ENCODE measurements around the gene ZNF519. TPM values are rescaled to one million over a fixed set of nuclear protein-coding genes. Genes with fewer than 3 reads are reported as not detected.
"Not testable (repeated sequence)": the region's sequence is repeated elsewhere in the genome, so short reads cannot be mapped to it uniquely, and the experiment has no call there.

ZNF519 gene
- total RNA-seq, 1 donor from 2014 or later, result 13.7 TPM

DNA sequence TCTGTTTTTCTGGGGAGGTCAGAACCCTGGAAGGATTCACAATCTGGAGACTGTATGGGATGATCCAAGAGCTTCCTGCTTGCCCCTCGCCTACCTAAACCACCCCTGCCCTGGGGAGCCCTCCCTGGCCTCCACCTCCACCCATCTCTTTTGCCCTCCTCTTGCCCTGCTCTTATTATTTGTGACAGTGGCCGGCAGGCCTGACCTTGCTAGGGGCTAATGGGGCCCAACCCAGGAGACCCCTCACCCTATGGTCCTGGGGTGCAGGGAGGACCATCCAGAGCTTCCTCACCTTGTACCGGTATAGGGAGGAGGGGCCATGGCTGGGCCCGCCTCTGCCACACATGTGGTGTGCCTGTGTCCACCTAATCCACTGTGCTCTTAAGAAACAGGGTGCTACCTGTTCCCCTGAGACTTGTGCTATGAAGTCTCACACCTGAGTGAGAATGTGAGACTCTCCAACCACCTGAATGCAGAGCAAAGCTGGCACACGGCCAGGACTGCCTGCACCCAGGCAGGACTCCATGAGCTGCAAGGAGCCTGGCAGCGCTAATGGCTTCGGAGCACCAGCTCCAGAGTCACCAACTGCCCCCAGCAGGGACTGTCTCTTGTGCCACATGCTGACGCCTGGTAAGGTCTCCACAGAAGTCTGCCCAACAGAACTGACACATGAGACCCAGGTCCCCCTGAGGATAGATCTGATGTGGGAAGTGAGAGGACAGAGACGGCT is 17.1 kb upstream of the ZNF519 start:
- ATAC-seq; intact Hi-C loops (cut with DNase I); DNase-seq (ENCODE audit: low spot score): not testable (repeated sequence)

DNA sequence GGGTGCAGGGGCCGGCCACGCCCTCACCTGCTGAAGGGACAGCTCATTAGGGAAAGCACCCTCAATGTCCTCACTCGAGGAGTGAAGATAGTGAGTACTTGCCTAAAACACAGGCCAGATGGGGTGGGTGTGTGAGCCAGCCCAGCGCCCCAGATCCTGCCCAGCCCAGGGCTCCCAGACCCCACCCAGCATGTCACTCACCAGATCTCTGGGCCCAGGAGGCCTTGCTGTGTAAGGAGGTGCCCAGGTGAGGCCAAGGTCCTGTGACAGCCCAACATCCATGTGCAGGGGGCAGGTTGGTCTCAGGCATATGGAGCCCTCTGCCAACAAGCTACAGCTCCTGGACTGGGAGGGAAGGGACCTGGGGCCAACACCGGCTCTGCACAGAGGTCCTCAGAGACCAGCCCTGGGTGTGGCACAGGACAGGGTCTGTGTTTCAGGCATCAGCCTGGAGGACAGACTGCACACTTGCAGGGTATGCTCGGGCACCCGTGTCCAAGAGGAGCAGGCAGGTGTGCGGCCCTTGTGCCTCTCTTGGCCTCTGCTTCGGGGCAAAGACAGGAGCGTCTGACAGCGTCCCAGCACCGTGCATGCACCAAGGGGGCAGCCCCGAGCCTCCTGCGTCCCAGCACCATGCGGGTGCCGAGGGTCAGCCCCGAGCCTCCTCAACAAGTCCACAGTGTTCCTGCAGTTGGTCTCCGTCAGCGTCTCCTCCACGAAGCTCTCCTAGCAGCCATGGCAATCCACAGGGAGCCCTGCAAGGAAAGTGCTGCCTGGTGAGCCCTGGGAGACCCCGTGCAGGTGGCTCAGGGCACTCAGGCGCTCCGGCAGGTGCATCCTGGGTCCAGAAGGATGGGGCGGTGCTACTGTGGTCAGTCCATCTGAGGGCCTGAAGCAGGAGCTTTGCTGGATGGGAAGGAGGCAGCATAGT is 16.0 kb upstream of the ZNF519 start:
- intact Hi-C loops (cut with DNase I); ATAC-seq: not testable (repeated sequence)

DNA sequence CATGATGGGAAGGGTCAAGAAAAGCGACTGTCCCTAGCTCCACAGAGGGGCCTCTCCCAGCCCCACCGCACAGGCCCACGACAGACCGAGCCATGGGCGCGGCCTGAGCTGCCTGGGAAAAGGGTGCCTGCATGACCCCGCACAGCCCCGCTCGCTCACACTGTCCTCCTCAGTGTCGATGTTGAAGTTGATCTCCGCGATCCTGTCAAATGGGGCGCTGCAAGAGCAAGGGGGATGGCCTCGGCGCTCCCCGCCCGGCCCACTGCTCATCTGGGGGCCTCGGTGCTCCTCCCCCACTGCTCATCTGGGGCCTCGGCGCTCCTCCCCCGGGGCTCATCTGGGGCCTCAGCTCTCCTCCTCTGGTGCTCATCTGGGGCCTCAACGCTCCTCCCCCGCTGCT is 14.5 kb upstream of the ZNF519 start:
- DNase-seq (ENCODE audit: low spot score); ATAC-seq; intact Hi-C loops (cut with DNase I): not testable (repeated sequence)

More for the DNA sequence above, 16.0 kb upstream of the ZNF519 start:
- not testable (repeated sequence) for DNase-seq (ENCODE audit: low spot score)

DNA sequence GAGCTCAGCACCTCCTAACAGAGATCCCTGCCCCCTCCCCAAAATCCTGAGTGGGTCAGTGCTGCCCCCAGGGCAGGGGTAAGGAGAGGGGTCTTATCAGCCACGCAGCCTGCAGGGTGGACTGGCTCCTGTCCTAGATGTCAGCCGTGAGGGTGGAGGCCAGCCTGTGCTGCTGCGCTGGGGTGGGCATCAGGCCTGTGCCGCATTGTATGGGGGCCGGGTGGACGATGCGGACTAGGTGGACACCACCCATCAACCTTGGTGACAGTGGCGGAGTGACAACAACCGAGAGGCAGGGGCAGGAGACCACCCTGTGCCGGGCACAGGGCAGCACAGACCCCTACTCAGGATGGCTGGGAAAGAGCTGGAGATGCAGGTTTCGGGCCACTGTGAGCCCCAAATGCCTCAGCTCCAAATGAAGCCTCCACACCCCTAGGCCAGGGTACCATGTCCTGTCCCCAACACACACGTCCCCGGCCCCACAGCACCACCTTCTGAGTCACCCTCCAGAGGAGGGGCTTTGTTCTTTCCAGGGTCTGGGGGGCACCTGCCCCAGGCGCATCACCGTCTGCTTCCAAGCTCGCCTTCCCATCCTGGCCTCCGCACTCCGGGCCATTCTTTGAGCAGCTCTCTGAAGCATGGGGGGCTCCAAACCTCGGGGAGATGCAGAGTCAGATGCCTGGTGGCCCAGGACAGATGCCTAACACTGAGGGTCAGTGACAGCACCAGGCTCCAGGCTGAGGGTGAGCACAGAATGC is 13.5 kb upstream of the ZNF519 start:
- intact Hi-C loops (cut with DNase I); ATAC-seq; DNase-seq (ENCODE audit: low spot score): not testable (repeated sequence)

DNA sequence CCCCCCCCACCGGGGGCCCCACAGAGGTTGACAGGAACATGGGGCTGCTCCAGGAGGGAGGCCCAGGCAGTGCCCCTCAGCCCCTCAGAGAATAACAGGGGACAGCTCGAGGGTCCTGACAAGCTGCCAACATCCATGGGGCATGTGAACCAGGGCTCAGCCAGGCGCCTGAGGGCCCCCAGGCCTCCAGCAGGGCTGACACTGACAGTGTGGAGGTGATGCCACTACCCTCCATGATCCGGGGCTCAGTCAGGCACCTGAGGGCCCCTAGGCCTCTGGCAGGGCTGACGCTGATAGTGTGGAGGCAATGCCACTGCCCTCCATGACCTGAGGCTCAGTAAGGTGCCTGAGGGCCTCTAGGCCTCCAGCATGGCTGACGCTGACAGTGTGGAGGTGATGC is 12.8 kb upstream of the ZNF519 start:
- ATAC-seq; DNase-seq (ENCODE audit: low spot score); intact Hi-C loops (cut with DNase I): not testable (repeated sequence)

DNA sequence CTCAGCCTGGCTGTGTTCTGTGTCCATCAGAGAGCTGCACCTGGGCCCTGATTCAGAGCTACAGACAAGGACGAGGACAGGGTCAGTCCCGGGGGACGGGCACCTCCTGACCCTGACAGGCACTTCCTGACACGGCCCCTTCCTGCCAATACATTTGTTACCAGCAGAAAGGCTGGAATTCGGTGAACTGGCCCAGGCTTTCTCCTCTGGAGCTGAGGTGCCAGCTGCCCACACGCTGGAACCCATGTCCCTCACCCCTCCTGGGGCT is 12.3 kb upstream of the ZNF519 start:
- intact Hi-C loops (cut with DNase I), result no loop called here
- ATAC-seq (no peak), DNase-seq (ENCODE audit: low spot score) (no peak)

DNA sequence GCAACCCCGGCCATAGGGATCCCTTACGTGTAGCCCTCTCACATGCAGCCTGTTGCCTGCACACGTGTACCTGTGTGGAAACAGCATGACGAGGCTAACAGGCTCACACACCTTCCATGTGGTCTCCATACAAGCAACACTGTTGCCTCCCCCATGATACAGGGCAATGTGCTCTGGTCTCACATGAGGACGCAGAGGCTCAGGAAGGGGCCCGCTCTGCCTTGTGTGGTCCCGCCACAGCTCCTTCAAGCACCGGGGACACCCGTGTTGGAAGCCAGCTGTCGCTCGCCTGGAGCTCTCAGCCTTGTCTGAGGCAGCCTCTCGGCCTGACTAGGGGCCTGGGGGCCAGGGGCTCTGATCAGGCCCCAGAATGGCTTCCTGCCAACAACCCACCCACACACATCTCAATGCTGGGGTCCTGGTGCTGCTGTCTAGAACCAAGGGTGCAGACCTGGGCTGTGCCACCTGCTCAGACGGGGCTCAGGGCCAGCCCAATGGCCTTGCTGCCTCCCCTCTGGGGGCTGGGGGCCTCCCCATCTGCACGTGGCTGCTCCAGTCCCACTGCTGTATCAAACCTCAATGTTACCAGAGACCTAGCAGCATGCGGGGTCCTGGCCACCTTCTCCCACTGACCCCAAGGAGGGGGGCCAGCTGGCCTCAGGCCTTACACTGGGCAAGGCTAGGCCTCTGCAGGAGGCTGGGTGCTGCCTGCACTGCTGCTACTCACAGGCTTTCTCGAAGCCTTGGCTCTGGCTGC is 11.8 kb upstream of the ZNF519 start:
- DNase-seq (ENCODE audit: low spot score); ATAC-seq; intact Hi-C loops (cut with DNase I): not testable (repeated sequence)

DNA sequence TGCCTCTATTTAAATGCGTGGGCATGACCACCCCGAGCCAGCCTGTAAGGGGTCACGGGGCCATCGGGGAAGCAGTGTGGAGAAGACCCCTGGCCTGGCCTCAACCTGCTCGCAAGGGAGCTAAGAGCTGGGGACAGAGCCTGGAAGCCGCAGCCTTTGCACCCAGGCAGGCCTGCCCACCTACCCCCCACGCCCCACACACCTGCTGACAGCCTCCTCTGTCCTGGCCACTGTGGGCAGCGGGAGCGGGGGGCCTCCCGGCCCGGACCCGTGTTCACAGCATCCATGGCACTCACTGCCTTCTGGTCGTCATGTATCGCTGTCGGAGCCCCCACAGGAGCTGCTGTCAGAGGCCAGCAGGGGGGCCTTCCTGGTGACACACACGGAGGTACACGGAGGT is 11.2 kb upstream of the ZNF519 start:
- intact Hi-C loops (cut with DNase I); DNase-seq (ENCODE audit: low spot score); ATAC-seq: not testable (repeated sequence)

DNA sequence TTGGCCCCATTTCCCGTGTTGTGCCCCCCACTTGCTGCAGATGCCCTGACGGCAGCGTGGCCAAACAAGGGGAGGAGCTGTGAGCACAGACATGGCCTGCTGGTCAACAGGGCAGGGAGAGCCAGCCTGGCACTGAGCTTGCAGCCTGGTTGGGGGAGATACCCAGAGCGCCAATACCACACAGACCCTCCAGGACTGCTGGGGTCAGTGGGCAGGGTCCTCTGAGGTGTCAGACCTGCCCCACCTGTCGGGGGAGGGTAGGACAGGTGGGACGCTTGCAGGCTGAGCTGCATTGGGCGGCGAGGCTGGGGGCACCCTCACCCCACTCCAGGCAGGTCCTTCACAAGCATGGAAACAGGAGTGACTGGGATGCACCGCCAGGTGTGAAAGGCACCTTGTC is 9.9 kb upstream of the ZNF519 start:
- ATAC-seq, result peak; percentile 22
- intact Hi-C loops (cut with DNase I); DNase-seq (ENCODE audit: low spot score): not testable (repeated sequence)

DNA sequence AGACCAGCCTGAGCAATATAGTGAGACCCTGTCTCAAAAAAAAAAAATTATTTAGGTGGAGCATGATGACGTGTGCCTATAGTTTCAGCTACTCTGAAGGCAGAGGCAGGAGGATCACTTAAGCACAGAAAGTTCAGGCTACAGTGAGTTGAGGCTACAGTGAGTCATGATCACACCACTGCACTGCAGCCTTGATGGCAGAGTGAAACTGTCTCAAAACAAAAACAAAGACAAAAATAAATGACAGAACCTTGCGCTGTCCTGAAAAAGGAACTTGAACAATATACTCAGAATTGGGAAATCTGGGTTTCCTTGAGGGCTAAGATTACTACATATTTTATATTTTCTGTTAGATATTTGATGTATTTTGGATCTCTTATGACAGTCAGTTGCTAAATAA is 7.3 kb upstream of the ZNF519 start:
- ATAC-seq; DNase-seq (ENCODE audit: low spot score); intact Hi-C loops (cut with DNase I): not testable (repeated sequence)

DNA sequence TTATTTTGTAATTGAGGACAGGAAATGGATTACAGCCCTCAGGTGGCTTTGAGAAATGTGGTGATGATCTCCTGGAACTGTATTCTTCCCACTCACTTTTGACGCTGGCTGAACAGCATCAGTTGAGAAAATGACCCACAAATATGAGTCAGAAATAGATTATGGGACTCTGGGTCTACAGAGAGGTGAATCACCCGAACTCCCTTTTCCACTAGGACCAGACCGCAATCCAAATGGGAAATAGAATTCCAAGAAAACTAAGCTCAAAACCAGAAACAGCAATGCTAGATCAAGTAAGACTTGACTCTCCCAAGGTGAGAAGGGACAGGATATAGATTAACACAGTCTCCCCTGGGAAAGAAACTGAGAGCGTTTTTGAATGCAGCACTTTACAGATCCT is 5.7 kb upstream of the ZNF519 start:
- DNase-seq (ENCODE audit: low spot score); ATAC-seq; intact Hi-C loops (cut with DNase I): not testable (repeated sequence)

DNA sequence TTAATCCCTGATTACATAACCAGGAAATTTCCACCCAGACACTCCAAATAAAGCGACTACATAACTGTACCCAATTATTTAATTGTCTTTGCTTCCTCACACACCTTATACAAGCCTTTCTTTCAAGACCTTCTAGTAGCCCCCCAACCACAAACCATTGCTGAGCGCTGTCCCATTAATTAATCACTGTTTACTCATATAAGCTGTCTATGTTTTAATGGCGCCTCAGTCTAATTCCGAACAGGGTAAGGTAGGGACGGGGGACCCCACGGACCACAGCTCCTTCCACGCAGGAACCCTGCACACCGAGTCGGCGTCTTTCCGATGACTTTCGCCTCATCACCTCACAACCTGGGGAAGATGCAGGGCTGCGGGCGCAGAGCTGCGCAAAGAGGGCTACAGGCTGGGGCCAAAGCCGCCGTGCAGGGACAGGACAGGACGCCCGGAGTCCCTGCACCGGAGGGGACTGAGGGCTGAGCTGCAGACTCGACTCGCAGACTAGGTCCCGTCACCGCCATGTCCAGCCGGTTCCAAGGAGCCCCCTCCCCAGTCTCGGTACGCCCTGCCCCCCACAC is 452 bp downstream of the ZNF519 start:
- peak; percentile 60 for ATAC-seq
- intact Hi-C loops (cut with DNase I), result not testable (repeated sequence)

DNA sequence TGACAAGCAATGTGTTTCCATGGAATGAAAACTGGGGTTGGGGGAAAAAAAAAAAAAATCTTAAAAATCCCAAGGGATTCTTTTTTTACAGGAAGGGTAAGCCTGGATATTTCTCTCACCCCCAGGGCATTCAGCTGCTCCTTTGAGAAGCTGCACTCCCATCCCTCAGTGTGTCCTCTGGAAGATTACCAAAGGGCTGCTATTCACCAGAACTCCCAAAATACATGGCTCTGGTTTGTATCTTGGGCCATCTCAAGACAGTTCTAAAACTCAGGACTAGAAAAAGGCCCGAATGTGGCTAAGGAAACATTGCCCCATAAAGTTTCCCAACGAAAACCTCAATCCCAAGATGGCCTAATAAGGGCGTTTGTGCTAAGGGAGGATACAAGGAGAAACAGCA is 1.4 kb downstream of the ZNF519 start:
- intact Hi-C loops (cut with DNase I); ATAC-seq: not testable (repeated sequence)

More for the DNA sequence above, 452 bp downstream of the ZNF519 start:
- DNase-seq (ENCODE audit: low spot score), result not testable (repeated sequence)

DNA sequence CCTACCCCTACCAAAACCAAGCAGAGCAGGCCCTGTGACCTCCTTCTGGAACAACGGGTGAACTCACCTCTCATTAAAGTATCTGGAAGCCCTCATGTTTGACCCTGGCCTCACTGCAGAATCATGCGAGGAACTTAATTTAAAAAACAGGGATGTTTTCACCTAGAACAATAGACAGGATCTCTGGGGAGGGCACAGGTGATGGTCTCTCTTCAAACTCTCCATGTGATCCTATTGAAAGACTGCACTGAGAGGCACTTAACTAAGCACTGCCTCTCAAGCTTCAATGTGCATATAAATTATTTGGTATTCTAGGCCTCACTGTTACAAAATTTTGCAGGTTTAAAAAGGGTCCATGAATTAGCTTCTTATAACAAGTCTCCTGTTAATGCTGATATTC is 7.5 kb downstream of the ZNF519 start:
- intact Hi-C loops (cut with DNase I), result no loop called here
- no peak for DNase-seq (ENCODE audit: low spot score)
- no peak for ATAC-seq

More for the DNA sequence above, 1.4 kb downstream of the ZNF519 start:
- not testable (repeated sequence) for DNase-seq (ENCODE audit: low spot score)

DNA sequence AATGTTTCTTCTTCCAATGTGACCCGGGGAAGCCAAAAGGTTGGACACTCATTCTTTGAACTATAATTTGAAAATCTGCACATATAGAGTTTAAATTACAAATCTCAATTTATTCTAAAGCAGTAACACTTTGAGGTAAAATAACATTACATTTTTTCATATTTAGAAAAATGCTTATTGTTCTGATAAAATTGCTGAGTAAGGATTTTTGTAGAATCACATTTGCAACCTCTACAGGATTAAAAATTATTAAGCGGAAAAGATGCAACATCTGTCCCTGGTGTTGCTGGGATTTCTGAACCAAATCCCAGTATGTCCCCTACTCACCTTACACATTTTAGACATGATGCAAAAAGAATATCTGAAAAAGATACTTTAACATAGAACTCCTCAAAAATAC is 10.1 kb downstream of the ZNF519 start:
- ATAC-seq (no peak), DNase-seq (ENCODE audit: low spot score) (no peak)
- intact Hi-C loops (cut with DNase I), result no loop called here

DNA sequence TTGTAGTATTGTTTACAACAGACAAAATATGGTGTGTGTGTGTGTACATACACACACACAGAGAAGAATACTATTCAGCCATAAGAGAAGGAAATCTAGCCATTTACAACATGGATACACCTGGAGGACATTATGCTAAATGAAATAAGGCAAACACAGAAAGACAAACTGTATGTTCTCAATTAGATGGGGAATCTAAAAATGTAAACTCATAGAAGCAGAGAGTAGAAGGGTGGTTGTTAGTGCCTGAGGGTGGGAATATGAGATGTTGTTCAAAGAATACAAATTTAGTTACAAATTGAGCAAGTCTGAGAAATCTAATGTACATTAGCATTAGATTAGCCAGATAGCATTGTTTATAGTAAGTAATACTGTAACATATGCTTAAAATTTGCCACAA is 11.3 kb downstream of the ZNF519 start:
- intact Hi-C loops (cut with DNase I), result no loop called here
- ATAC-seq (no peak), DNase-seq (ENCODE audit: low spot score) (no peak)

DNA sequence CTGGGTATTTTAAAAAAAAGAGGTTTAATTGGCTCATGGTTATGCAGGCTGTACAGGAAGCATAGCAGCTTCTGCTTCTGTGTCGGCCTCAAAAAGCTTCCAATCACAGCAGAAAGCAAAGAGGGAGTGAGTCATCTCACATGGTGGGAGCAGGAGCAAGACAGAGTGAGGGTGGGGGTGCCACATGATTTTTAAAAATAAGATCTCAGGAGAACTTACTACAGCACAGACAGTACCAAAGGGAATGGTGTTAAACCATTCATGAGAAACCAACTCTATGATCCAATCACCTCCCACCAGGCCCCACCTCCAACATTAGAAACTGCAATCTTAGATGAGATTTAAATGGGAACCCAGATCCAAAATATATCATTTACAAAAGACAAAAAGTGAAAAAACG is 14.6 kb downstream of the ZNF519 start:
- no peak for DNase-seq (ENCODE audit: low spot score)
- intact Hi-C loops (cut with DNase I), result no loop called here
- ATAC-seq, result no peak

DNA sequence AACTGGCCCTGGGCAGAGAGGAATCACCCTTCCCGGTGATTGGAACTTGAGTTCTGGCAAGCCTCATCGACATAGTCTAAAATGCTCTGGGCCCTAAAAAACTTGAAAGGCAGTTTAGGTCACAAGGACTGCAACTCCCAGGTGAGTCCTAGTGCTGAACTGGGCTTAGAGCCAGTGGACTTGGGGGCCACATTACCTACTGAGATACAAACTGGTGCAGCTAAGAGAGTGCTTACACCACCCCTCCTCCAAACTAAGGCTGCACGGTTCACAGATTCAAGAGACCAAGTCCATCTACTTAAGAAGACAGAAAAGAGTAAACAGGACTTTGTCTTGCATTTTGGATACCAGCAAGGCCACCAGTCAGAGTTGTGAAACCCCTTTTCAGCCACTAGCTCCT is 25.3 kb downstream of the ZNF519 start:
- DNase-seq (ENCODE audit: low spot score) (no peak), ATAC-seq (no peak)
- intact Hi-C loops (cut with DNase I), result no loop called here

All from sciatic nerve (tissue), 2 donors.